ENCODE measurements around the gene NADSYN1.

NADSYN1 gene

DNA sequence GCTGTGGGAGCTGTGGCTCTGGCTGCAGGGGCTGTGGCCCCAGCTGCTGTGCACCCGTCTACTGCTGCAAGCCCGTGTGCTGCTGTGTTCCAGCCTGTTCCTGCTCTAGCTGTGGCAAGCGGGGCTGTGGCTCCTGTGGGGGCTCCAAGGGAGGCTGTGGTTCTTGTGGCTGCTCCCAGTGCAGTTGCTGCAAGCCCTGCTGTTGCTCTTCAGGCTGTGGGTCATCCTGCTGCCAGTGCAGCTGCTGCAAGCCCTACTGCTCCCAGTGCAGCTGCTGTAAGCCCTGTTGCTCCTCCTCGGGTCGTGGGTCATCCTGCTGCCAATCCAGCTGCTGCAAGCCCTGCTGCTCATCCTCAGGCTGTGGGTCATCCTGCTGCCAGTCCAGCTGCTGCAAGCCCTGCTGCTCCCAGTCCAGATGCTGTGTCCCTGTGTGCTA, 95.7 kb downstream of the NADSYN1 start:
- no peak for DNase-seq (ENCODE audit: low read depth)

Measured in fibroblast of gingiva (primary cell).